DOHH2 (cell line): ENCODE results near the gene NAT14.

Experiments used
- H3F3A ChIP-seq: fragments of 200-600 bp; sonication (generic), shearing (Covaris generic); 2 replicates; pipeline ENCODE4 v1.6.0; 2016; ENCODE audit warnings: antibody characterized with exemption, mild to moderate bottlenecking; ENCODE audit not compliant: control insufficient read depth, insufficient read depth
- H3K27ac ChIP-seq: fragments of 200-600 bp; sonication (generic); 2 replicates; pipeline ENCODE4 v1.5.1; 2014; ENCODE audit warnings: low read depth, mild to moderate bottlenecking, low read length, moderate library complexity
- H3K27me3 ChIP-seq: fragments of 200-600 bp; sonication (generic); 2 replicates; pipeline ENCODE4 v1.6.1; 2014; ENCODE audit warnings: mild to moderate bottlenecking, low read length, mixed read lengths; ENCODE audit not compliant: control insufficient read depth
- H3K36me3 ChIP-seq: fragments of 200-600 bp; sonication (generic); 2 replicates; pipeline ENCODE4 v1.6.1; 2014; ENCODE audit warnings: mild to moderate bottlenecking, low read length, moderate library complexity, mixed read lengths; ENCODE audit not compliant: control insufficient read depth
- H3K4me1 ChIP-seq: fragments of 200-600 bp; sonication (generic); 2 replicates; pipeline ENCODE4 v1.6.1; 2014; ENCODE audit warnings: mild to moderate bottlenecking, low read length, mixed read lengths; ENCODE audit not compliant: control insufficient read depth
- H3K4me2 ChIP-seq: fragments of 200-600 bp; sonication (generic); 2 replicates; pipeline ENCODE4 v1.6.0; 2014; ENCODE audit warnings: mild to moderate bottlenecking, low read length, moderate library complexity
- H3K4me3 ChIP-seq: fragments of 200-600 bp; sonication (generic); 2 replicates; pipeline ENCODE4 v1.5.1; 2014; ENCODE audit warnings: mild to moderate bottlenecking, low read length, mixed read lengths
- H3K79me2 ChIP-seq: fragments of 200-600 bp; sonication (generic); 2 replicates; pipeline ENCODE4 v1.6.1; 2014; ENCODE audit warnings: mild to moderate bottlenecking, low read length, mixed read lengths; ENCODE audit not compliant: control insufficient read depth
- H3K9me2 ChIP-seq: fragments of 200-600 bp; sonication (generic); replicated peaks from 2 replicates; pipeline ENCODE4 v1.6.1; 2014; ENCODE audit warnings: mild to moderate bottlenecking, low read length, mixed read lengths; ENCODE audit not compliant: control insufficient read depth
- H3K9me3 ChIP-seq: fragments of 200-600 bp; sonication (generic); 2 replicates; pipeline ENCODE4 v1.6.1; 2014; ENCODE audit warnings: antibody characterized with exemption, low read length, mixed read lengths; ENCODE audit not compliant: control insufficient read depth, insufficient read depth
- H4K20me1 ChIP-seq: fragments of 200-600 bp; sonication (generic); 2 replicates; pipeline ENCODE4 v1.6.0; 2014; ENCODE audit warnings: low read depth, mild to moderate bottlenecking, antibody characterized with exemption, low read length, moderate library complexity; ENCODE audit not compliant: control insufficient read depth, insufficient read depth
- EZH2phosphoT487 ChIP-seq: fragments of 200-600 bp; sonication (generic); IDR thresholded peaks from 2 replicates; pipeline ENCODE4 v1.6.1; 2017; ENCODE audit warnings: borderline replicate concordance, mild to moderate bottlenecking, antibody characterized with exemption, low read length, moderate library complexity, mixed read lengths
- TF ChIP-seq, protein P1 (sequence below): fragments of 200-600 bp; sonication (generic); IDR thresholded peaks from one replicate; pipeline ENCODE4 v1.5.1; 2014; ENCODE audit warnings: antibody characterized with exemption, mild to moderate bottlenecking, low read depth, low read length; ENCODE audit not compliant: poor library complexity, severe bottlenecking

Gene NAT14

DNA sequence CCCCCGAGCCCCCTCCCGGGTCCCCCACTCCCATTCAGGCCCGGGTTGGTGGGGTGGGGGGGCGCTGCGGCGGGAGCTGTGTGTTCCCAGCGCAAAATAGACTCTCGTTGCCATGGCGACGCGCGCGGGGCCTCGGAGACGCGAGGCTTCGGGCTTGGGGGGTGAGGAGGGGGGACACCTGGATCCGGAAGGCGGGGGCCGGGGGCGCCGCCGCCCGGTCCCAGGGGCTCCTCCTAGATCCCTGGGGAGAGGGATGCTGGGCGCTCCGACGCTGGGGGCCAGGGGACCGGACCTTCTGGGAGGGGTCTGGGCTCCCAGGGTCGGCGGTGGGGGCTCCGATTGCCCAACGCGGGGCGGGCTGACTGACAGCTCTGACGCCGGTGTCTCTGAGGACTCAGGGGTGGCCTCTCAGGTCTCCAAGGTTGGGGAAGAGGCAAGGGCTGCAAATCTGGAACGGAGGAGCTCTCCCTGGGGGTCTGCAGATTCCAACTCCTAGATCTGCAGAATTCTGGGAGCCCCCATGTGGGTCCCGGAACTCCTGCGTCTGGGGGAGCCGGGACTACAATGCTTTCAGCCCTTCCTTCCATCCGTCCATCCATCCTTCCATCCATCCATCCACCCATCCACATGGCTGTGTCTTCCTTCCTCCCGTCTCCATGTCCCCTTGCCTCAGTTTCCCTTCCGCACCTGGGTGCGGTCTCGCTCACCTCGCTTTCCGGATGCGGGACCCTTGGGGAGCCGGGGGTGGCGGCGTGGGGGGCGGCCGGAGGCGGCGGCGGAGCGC is 32.8 kb upstream of the NAT14 start:
- Histone ChIP-seq H3K4me1 (no peaks in the 10 kb centered on the region), H3K27ac (no peak overlapping the region), H3K79me2 (no peaks in the 10 kb centered on the region), H4K20me1 (no peaks in the 10 kb centered on the region), H3K9me3 (no peaks in the 10 kb centered on the region), H3K36me3 (no peaks in the 10 kb centered on the region), H3K9me2 (no peaks in the 10 kb centered on the region), H3K4me2 (no peak overlapping the region), H3K4me3 (no peak overlapping the region), H3F3A (no peaks in the 10 kb centered on the region; the same call in 1 of the 2 replicates), H3K27me3 (peaks cover 9% of the 10 kb centered on the region)
- TF ChIP-seq EZH2phosphoT487 = no peak
- TF ChIP-seq, protein P1, sequence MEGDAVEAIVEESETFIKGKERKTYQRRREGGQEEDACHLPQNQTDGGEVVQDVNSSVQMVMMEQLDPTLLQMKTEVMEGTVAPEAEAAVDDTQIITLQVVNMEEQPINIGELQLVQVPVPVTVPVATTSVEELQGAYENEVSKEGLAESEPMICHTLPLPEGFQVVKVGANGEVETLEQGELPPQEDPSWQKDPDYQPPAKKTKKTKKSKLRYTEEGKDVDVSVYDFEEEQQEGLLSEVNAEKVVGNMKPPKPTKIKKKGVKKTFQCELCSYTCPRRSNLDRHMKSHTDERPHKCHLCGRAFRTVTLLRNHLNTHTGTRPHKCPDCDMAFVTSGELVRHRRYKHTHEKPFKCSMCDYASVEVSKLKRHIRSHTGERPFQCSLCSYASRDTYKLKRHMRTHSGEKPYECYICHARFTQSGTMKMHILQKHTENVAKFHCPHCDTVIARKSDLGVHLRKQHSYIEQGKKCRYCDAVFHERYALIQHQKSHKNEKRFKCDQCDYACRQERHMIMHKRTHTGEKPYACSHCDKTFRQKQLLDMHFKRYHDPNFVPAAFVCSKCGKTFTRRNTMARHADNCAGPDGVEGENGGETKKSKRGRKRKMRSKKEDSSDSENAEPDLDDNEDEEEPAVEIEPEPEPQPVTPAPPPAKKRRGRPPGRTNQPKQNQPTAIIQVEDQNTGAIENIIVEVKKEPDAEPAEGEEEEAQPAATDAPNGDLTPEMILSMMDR = no peak

DNA sequence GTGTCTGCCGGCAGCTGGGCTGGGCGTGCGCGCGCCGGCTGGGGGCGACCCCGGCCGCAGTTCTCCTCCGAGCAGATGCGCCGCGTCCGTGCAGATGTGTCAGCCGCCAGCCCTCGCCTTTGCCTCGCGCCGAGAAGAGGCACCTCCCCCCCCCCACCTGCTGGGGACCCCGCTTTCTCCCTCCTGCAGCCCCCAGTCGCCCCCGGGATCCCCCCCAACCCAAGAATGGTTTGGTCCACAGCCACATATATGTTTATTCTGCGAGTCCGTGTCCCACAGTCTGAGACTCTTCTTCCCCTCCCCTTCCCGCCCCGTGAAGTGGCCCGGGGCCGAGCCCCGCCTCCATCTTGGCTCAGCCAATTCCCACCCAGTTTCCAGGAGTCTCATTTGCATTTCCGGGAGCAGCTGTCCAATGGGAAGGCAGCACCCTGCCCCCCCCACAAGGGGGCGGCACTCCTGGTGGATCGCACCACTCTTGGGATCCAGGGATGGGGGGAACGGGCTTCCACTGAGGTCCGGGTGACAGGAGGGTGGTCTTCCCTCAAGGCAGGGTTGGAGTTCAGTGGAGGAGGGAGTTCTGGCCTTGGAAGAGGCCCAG is 32.1 kb upstream of the NAT14 start:
- Histone ChIP-seq H3F3A (no peaks in the 10 kb centered on the region; the same call in 1 of the 2 replicates), H3K9me2 (no peaks in the 10 kb centered on the region), H3K4me3 (no peak overlapping the region), H4K20me1 (no peaks in the 10 kb centered on the region), H3K36me3 (no peaks in the 10 kb centered on the region), H3K4me2 (no peak overlapping the region), H3K27ac (no peak overlapping the region), H3K79me2 (no peaks in the 10 kb centered on the region), H3K9me3 (no peaks in the 10 kb centered on the region), H3K27me3 (peaks cover 9% of the 10 kb centered on the region), H3K4me1 (no peaks in the 10 kb centered on the region)
- TF ChIP-seq EZH2phosphoT487 = no peak
- TF ChIP-seq, protein P1 = no peak

DNA sequence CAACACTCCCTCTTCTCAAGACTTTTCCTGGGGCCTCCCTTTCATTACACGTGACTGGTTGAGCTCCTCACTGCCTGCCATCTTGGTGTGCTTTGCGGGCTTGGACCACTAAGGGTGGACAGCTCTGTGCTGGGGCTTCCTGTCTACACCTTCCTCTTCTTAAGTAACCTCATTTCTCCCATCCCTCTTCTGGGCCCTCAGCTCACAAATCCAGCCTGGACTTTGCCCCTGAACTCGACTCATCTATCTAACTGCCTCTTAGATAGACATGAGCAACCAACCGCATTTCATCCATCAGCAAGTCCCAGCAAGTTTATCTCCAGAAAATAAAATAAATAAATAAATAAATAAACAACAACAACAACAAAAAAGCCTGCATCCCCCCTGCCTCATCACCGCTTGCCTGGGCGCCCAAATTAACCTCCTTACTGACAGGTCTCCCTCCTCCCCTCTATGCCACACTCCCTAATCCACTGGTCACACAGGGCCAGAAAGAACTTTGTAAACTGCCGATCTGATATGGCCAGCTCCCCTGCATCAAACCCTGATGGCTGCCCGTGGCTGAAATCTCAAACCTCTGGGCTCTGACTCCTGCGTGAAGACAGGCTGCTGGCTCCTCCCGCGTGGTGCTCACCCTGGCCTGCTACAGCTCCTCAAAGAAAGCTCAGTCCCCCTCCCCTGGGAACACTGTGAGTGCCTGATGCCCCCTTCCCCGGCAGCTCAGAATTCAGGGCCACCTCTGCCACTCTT is 31.3 kb upstream of the NAT14 start:
- TF ChIP-seq, protein P1 = no peak
- TF ChIP-seq EZH2phosphoT487 = no peak
- peaks cover 9% of the 10 kb centered on the region for H3K27me3 ChIP-seq
- H3K4me2 ChIP-seq = no peak overlapping the region

More for the DNA sequence above, 31.3 kb upstream of the NAT14 start:
- Histone ChIP-seq H3K4me3 (no peak overlapping the region), H3F3A (no peaks in the 10 kb centered on the region; the same call in 1 of the 2 replicates), H3K4me1 (no peaks in the 10 kb centered on the region), H3K9me3 (no peaks in the 10 kb centered on the region), H4K20me1 (no peaks in the 10 kb centered on the region), H3K36me3 (no peaks in the 10 kb centered on the region), H3K79me2 (no peaks in the 10 kb centered on the region), H3K27ac (no peak overlapping the region), H3K9me2 (no peaks in the 10 kb centered on the region)
